Measurements from ENCODE around the gene ZMYND11.

DNA sequence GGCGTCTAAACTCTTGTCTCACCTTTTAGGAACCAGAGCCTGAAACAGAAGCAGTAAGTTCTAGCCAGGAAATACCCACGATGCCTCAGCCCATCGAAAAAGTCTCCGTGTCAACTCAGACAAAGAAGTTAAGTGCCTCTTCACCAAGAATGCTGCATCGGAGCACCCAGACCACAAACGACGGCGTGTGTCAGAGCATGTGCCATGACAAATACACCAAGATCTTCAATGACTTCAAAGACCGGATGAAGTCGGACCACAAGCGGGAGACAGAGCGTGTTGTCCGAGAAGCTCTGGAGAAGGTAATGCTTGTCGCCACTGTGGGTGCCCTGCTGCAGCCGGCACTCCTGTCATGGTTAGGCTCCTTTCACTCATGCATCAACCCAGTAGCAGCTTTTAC lies 113.1 kb downstream of the ZMYND11 start:
- TF ChIP-seq, protein P1, sequence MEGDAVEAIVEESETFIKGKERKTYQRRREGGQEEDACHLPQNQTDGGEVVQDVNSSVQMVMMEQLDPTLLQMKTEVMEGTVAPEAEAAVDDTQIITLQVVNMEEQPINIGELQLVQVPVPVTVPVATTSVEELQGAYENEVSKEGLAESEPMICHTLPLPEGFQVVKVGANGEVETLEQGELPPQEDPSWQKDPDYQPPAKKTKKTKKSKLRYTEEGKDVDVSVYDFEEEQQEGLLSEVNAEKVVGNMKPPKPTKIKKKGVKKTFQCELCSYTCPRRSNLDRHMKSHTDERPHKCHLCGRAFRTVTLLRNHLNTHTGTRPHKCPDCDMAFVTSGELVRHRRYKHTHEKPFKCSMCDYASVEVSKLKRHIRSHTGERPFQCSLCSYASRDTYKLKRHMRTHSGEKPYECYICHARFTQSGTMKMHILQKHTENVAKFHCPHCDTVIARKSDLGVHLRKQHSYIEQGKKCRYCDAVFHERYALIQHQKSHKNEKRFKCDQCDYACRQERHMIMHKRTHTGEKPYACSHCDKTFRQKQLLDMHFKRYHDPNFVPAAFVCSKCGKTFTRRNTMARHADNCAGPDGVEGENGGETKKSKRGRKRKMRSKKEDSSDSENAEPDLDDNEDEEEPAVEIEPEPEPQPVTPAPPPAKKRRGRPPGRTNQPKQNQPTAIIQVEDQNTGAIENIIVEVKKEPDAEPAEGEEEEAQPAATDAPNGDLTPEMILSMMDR (IDR thresholded peaks at IDR 0.05) = no peak
- no peak for TF ChIP-seq EZH2 (IDR thresholded peaks at IDR 0.05; ENCODE audit: borderline replicate concordance, insufficient read depth, low read depth, low read length, poor library complexity, severe bottlenecking)
